Activated T-helper 9 cell treated with anti-CD3 and anti-CD28 coated beads, Interleukin-2, amount 50 U/mL, for 16 hours (primary cell): ENCODE results near the gene ST6GAL1.
A peak's percentile ranks its signal among the peaks of the same experiment; 100 is the strongest.

ENCODE experiments used
- DNase-seq: peaks from one replicate; pipeline ENCODE4 v3.0.0-alpha.2; 2020; ENCODE audit warnings: low read depth

Gene ST6GAL1

GRCh38 chr3:187077537-187077936 lies 147.2 kb downstream of the ST6GAL1 start:
- no peak for DNase-seq

- no peak for DNase-seq
Observed at GRCh38 chr3:187079090-187080022, 149.0 kb downstream of the ST6GAL1 start.

- no peak for DNase-seq
Observed at GRCh38 chr3:187080799-187081450, 150.6 kb downstream of the ST6GAL1 start.

- DNase-seq, result no peak
Observed at GRCh38 chr3:187082758-187083375, 152.5 kb downstream of the ST6GAL1 start.

GRCh38 chr3:187084126-187084525 lies 153.8 kb downstream of the ST6GAL1 start:
- DNase-seq, result no peak

GRCh38 chr3:187084580-187084979 lies 154.3 kb downstream of the ST6GAL1 start:
- DNase-seq, result no peak

GRCh38 chr3:187085021-187085666 lies 154.8 kb downstream of the ST6GAL1 start:
- no peak for DNase-seq

GRCh38 chr3:187085933-187086332 lies 155.6 kb downstream of the ST6GAL1 start:
- DNase-seq, result no peak

GRCh38 chr3:187086831-187087230 lies 156.5 kb downstream of the ST6GAL1 start:
- no peak for DNase-seq

- no peak for DNase-seq
Observed at GRCh38 chr3:187088701-187089100, 158.4 kb downstream of the ST6GAL1 start.

GRCh38 chr3:187093320-187093719 lies 163.0 kb downstream of the ST6GAL1 start:
- DNase-seq, result no peak

- no peak for DNase-seq
Observed at GRCh38 chr3:187098923-187099512, 168.7 kb downstream of the ST6GAL1 start.

GRCh38 chr3:187101184-187102072 lies 171.1 kb downstream of the ST6GAL1 start:
- DNase-seq, result peak; percentile 34

GRCh38 chr3:187102073-187102634 lies 171.8 kb downstream of the ST6GAL1 start:
- no peak for DNase-seq

GRCh38 chr3:187103251-187103650 lies 172.9 kb downstream of the ST6GAL1 start:
- DNase-seq, result no peak

- no peak for DNase-seq
Observed at GRCh38 chr3:187104342-187104741, 174.0 kb downstream of the ST6GAL1 start.

GRCh38 chr3:187104933-187105332 lies 174.6 kb downstream of the ST6GAL1 start:
- DNase-seq, result no peak

- no peak for DNase-seq
Observed at GRCh38 chr3:187105700-187106099, 175.4 kb downstream of the ST6GAL1 start.

- no peak for DNase-seq
Observed at GRCh38 chr3:187107989-187108388, 177.7 kb downstream of the ST6GAL1 start.

- no peak for DNase-seq
Observed at GRCh38 chr3:187110156-187110555, 179.8 kb downstream of the ST6GAL1 start.
